HG03460 (cell line): Measurements from ENCODE around the gene GTF2F1.
"Not testable (repeated sequence)": the region's sequence is repeated elsewhere in the genome, so short reads cannot be mapped to it uniquely, and the experiment has no call there.

ENCODE experiments used
- ATAC-seq: cut with Tn5 transposase; IDR thresholded peaks from one replicate; pipeline ENCODE4 v1.9.1; 2021; ENCODE audit not compliant: unreplicated experiment

The GTF2F1 gene

GRCh38 chr19:6392221-6393073 is 517 bp downstream of the GTF2F1 start:
- no peak for ATAC-seq

- no peak for ATAC-seq
These were observed 5.6 kb downstream of the GTF2F1 start for GRCh38 chr19:6387372-6387771.

GRCh38 chr19:6384381-6384780 is 8.6 kb downstream of the GTF2F1 start:
- ATAC-seq = no peak

GRCh38 chr19:6383188-6383587 is 9.8 kb downstream of the GTF2F1 start:
- ATAC-seq = no peak

GRCh38 chr19:6381030-6381750 is 11.8 kb downstream of the GTF2F1 start:
- no peak for ATAC-seq

GRCh38 chr19:6379744-6380143 is 13.2 kb downstream of the GTF2F1 start:
- no peak for ATAC-seq

GRCh38 chr19:6378486-6378885 is 14.5 kb downstream of the GTF2F1 start:
- no peak for ATAC-seq

GRCh38 chr19:6378041-6378440 is 14.9 kb downstream of the GTF2F1 start:
- ATAC-seq = no peak

- ATAC-seq = no peak
These were observed 16.3 kb downstream of the GTF2F1 start for GRCh38 chr19:6376512-6377190.

GRCh38 chr19:6375411-6376010 is 17.5 kb downstream of the GTF2F1 start, which contains the start of gene PSPN:
TSS of gene PSPN (minus strand) at chr19:6375933. CDS start at chr19:6375849, 84 bp downstream.
- ATAC-seq = no peak

GRCh38 chr19:6374711-6375410 is 18.1 kb downstream of the GTF2F1 start:
- ATAC-seq = no peak

GRCh38 chr19:6374161-6374709 is 18.7 kb downstream of the GTF2F1 start:
- no peak for ATAC-seq

GRCh38 chr19:6373813-6374108 is 19.2 kb downstream of the GTF2F1 start:
- ATAC-seq = no peak

- peak; percentile 34 for ATAC-seq
These were observed 19.7 kb downstream of the GTF2F1 start for GRCh38 chr19:6373096-6373812.

- peak; percentile 78 for ATAC-seq
These were observed 20.3 kb downstream of the GTF2F1 start, which contains the start of gene ALKBH7 for GRCh38 chr19:6372594-6373095. TSS of gene ALKBH7 (plus strand) at chr19:6372794. CDS start at chr19:6372821, 27 bp downstream.

GRCh38 chr19:6364353-6364752 is 28.6 kb downstream of the GTF2F1 start:
- ATAC-seq = no peak

- ATAC-seq = no peak
These were observed 30.6 kb downstream of the GTF2F1 start for GRCh38 chr19:6362351-6362801.

GRCh38 chr19:6362027-6362350 is 31.0 kb downstream of the GTF2F1 start:
- no peak for ATAC-seq

GRCh38 chr19:6360857-6361216 is 32.1 kb downstream of the GTF2F1 start:
- not testable (repeated sequence) for ATAC-seq

GRCh38 chr19:6360445-6360844 is 32.5 kb downstream of the GTF2F1 start:
- not testable (repeated sequence) for ATAC-seq
